ENCODE results near the gene SHISA5.

DNA sequence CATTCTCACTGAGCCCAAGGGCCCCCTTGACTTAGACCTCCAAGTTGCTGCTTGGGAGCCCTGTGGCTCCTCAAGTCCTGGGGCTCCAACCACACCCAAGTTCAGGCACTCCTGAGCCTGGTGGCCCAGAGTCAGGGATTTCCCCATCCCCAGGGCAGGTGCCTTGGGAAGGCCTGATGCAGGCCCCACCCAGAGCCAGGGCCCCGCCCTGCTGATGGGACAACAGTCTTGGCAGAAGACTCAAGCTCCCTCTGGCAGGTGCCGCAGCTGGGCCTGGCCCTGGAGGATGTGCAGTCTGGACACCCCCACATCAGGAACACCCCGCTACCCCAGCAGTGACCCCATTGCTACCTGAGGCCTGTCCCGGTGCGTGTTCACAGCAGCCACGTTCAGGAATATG lies 17.7 kb upstream of the SHISA5 start:
- no peak for TF ChIP-seq POLR2A (IDR thresholded peaks at IDR 0.05)
- TF ChIP-seq, protein P1, sequence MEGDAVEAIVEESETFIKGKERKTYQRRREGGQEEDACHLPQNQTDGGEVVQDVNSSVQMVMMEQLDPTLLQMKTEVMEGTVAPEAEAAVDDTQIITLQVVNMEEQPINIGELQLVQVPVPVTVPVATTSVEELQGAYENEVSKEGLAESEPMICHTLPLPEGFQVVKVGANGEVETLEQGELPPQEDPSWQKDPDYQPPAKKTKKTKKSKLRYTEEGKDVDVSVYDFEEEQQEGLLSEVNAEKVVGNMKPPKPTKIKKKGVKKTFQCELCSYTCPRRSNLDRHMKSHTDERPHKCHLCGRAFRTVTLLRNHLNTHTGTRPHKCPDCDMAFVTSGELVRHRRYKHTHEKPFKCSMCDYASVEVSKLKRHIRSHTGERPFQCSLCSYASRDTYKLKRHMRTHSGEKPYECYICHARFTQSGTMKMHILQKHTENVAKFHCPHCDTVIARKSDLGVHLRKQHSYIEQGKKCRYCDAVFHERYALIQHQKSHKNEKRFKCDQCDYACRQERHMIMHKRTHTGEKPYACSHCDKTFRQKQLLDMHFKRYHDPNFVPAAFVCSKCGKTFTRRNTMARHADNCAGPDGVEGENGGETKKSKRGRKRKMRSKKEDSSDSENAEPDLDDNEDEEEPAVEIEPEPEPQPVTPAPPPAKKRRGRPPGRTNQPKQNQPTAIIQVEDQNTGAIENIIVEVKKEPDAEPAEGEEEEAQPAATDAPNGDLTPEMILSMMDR (IDR thresholded peaks at IDR 0.05) = no peak

Measured in testis (tissue), 2 donors.